ENCODE data around the gene SNRK.

- TF ChIP-seq CTCF (IDR thresholded peaks at IDR 0.05) (no peak), POLR2AphosphoS5 (IDR thresholded peaks at IDR 0.05) (no peak), EP300 (IDR thresholded peaks at IDR 0.05) (no peak), POLR2A (IDR thresholded peaks at IDR 0.05) (no peak)
These were observed 46.6 kb upstream of the SNRK start for GRCh38 chr3:43239755-43240154.
